ENCODE measurements around the gene SPART.

DNA sequence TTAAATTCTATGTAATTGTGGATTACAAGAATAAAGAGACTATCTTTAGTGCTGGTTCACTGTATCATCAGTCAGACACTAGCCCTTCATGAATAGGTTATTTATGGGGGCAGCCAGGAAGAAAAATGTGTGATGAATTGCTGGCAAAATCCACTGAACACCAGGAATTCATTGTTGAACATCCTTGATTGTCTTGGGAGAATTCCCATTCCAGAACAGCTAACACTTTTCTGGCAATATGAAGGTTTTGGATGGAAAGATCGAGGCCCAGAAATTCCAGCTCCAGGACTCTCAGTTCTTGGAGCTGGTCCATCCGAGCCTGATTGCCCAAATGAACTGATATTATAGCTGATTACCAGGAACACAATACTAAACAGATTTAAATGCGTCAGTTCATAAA is 11.5 kb upstream of the SPART start:
- TF ChIP-seq CTCF (IDR thresholded peaks at IDR 0.05) (no peak), POLR2A (IDR thresholded peaks at IDR 0.05) (no peak)
